ENCODE measurements around the gene PRRC2C.
"Not testable (repeated sequence)": the region's sequence is repeated elsewhere in the genome, so short reads cannot be mapped to it uniquely, and the experiment has no call there.

The PRRC2C gene

DNA sequence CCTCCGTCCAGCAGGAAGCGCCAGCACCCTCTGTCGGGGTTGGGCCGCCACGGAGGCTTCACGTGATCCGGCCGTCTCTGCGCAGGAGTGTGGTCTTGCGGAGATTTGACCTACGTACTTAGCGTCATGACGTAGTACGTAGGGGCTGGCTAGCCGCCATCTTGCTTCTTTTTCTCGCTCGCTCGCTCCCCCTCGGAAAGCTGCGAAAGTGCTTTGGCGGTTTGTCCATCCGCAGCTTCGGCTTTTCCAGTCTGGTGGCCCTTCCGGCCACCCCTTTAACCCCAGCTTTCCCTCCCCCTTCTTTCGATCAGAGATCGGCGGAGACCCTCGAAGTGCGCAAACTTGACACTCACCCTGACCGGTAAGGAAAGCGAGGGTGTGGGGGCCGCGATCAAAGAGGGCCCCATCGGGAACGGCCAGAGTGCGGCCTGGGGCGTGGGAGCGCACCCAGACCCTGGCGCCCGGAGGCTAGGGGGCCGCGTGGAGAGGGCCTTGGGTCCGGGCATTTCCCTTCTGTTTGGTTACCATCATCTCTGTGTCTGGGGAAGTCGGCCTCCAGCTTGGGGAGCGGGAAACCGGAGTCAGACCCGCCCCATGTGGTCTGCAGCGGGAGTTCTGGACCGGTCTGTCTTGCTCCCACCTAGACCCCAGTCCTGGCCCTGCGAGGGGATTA lies at the start of gene PRRC2C:
PRRC2C (plus strand) TSS at position 156 of the 673 bp plus-strand sequence. CDS start 26,559 bp downstream, outside the sequence.
- H3K9me3 Mint-ChIP-seq: no peaks in the 10 kb centered on the region
- H3K4me1 Mint-ChIP-seq (ENCODE audit: low read depth): peaks cover 32% of the 10 kb centered on the region
- peaks cover 22% of the 10 kb centered on the region for H3K36me3 Mint-ChIP-seq (ENCODE audit: low read depth)
- peak within 1 kb of the TSS; percentile 96 for H3K27ac Mint-ChIP-seq
- peak within 1 kb of the TSS; percentile 93 for H3K4me3 Mint-ChIP-seq
- H3K27me3 Mint-ChIP-seq: no peaks in the 10 kb centered on the region
- intact Hi-C loops (cut with micrococcal nuclease): loop anchor here (1.0 to 10.0 kb wide), 4 partner anchors 171 to 2001 kb away; partner anchors contain the start of genes FMO4, METTL13, SLC19A2 and VAMP4

DNA sequence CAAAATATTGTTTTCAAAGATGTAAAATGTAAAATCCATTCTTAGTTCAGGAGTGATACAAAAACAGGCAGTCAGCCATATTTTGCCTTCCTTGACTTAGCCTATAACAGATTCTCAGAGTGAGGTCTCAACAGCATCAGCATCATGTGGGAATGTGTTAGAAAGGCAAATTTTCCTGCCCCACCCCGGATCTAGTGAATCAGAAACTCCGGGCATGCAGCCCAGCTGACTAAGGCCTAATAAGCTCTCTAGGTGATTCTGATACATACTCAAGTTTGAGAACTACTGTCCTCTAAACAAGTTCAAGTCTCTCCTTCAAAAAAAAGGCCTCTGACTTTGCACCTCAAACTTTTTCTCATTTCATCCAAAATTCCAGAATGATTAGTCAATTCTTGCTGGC lies 46.9 kb upstream of the PRRC2C start:
- peaks cover 23% of the 10 kb centered on the region for H3K4me1 Mint-ChIP-seq (ENCODE audit: low read depth)
- no peaks in the 10 kb centered on the region for H3K27me3 Mint-ChIP-seq
- H3K36me3 Mint-ChIP-seq (ENCODE audit: low read depth): no peaks in the 10 kb centered on the region
- intact Hi-C loops (cut with micrococcal nuclease): no loop called here
- H3K27ac Mint-ChIP-seq: no peak overlapping the region
- H3K9me3 Mint-ChIP-seq: peaks cover 9% of the 10 kb centered on the region
- H3K4me3 Mint-ChIP-seq: no peak overlapping the region

DNA sequence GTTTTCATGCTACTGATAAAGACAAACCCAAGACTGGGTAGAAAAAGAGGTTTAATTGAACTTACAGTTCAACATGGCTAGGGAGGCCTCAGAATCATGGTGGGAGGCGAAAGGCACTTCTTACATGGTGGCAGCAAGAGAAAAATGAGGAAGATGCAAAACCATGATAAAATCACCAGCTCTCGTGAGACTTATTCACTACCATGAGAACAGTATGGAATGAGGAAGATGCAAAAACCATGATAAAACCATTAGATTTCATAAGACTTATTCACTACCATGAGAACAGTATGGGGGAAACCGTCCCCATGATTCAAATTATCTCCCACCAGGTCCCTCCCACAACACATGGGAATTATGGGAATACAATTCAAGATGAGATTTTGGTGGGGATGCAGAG lies 45.1 kb upstream of the PRRC2C start:
- H3K4me1 Mint-ChIP-seq (ENCODE audit: low read depth): peaks cover 12% of the 10 kb centered on the region
- H3K36me3 Mint-ChIP-seq (ENCODE audit: low read depth); intact Hi-C loops (cut with micrococcal nuclease); H3K27ac Mint-ChIP-seq; H3K9me3 Mint-ChIP-seq; H3K4me3 Mint-ChIP-seq; H3K27me3 Mint-ChIP-seq: not testable (repeated sequence)

DNA sequence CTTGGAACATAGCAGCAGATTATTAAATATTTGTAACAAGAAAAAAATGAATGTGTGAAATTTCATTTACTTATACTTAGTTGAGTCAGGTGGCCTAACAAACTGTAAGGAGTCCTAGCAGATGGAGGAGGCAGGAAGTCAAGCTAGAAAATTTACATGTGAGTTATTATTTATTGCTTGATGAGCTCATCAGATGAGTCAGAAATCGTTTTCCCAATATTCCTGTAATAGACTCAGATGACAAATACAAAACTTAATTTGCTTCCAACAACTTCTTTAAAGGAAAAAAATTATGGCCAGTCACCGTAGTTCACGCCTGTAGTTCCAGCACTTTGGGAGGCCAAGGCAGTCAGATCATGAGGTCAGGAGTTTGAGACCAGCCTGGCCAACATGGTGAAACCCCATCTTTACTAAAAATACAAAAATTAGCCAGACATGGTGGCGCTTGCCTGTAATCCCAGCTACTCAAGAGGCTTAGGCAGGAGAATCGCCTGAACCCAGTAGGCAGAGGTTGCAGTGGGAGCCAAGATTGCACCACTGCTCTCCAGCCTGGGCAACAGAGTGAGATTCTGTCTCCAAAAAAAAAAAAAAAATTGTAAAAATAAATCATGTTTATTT lies 43.9 kb upstream of the PRRC2C start:
- H3K9me3 Mint-ChIP-seq; intact Hi-C loops (cut with micrococcal nuclease); H3K4me3 Mint-ChIP-seq; H3K27me3 Mint-ChIP-seq; H3K36me3 Mint-ChIP-seq (ENCODE audit: low read depth); H3K4me1 Mint-ChIP-seq (ENCODE audit: low read depth); H3K27ac Mint-ChIP-seq: not testable (repeated sequence)

DNA sequence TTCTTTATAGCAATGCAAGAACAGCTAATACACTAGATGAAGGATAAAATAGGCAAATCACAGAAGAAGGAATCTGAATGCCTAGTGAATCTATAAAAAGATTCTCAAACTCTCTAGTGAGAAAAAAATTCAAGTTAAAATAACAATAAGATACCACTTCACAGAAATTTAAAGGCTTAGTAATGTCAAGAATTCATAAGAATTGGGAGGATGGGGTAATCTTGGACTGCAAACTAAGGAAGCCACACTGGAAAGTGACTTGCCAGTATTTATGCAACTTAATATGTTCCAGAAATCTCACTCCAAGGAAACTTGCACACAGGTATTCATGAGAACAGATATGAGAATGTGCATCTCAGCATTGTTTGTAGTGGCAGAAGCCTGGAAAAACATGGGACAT lies 38.9 kb upstream of the PRRC2C start:
- no peak overlapping the region for H3K27ac Mint-ChIP-seq
- H3K36me3 Mint-ChIP-seq (ENCODE audit: low read depth): no peaks in the 10 kb centered on the region
- H3K4me1 Mint-ChIP-seq (ENCODE audit: low read depth): no peaks in the 10 kb centered on the region
- no peaks in the 10 kb centered on the region for H3K27me3 Mint-ChIP-seq
- intact Hi-C loops (cut with micrococcal nuclease): no loop called here
- H3K9me3 Mint-ChIP-seq: no peaks in the 10 kb centered on the region
- H3K4me3 Mint-ChIP-seq: no peak overlapping the region

DNA sequence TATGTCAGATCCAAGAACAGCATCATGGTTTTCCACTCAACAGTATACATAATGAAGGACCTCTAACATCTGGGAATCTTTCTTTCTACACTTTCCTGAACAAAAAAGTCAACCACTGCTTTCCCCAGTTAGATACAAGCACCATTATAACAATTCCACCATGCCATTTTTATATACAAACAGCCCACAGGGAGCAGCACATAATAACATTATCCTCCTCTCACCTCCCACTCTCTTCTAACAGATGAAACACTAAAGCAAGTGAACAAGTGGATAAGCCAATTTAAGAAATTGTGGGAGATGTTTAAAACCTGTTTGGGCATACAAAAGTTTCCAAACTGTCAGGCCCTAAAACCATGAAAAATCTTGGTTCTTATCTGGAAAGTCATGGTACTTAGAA lies 29.4 kb upstream of the PRRC2C start:
- H3K9me3 Mint-ChIP-seq: peaks cover 10% of the 10 kb centered on the region
- no peaks in the 10 kb centered on the region for H3K36me3 Mint-ChIP-seq (ENCODE audit: low read depth)
- H3K4me3 Mint-ChIP-seq: no peak overlapping the region
- intact Hi-C loops (cut with micrococcal nuclease): no loop called here
- peaks cover 3% of the 10 kb centered on the region for H3K27me3 Mint-ChIP-seq
- no peaks in the 10 kb centered on the region for H3K4me1 Mint-ChIP-seq (ENCODE audit: low read depth)
- H3K27ac Mint-ChIP-seq: no peak overlapping the region

DNA sequence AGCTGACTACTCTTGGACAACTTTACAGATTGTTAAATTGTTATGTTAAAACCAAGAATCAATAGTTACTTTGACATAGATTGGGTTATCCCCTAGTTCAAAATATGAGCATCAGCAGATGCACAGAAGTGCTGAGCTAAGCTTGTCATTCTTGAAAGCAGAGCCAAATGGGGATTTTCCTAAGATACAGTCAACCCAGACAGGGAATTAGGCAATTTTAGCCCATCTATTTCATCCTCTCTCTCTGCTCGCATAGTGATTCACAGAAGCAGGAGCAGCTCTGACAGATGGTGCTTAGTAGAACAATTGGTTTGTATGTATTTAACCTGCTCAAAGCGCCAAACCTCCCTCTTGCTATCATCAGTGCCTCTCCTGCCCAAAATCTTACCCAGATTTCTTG lies 27.9 kb upstream of the PRRC2C start:
- Mint-ChIP-seq H3K4me3 (no peak overlapping the region), H3K36me3 (ENCODE audit: low read depth) (no peaks in the 10 kb centered on the region), H3K9me3 (peaks cover 6% of the 10 kb centered on the region), H3K27ac (no peak overlapping the region), H3K27me3 (peaks cover 3% of the 10 kb centered on the region), H3K4me1 (ENCODE audit: low read depth) (no peaks in the 10 kb centered on the region)
- intact Hi-C loops (cut with micrococcal nuclease): no loop called here

DNA sequence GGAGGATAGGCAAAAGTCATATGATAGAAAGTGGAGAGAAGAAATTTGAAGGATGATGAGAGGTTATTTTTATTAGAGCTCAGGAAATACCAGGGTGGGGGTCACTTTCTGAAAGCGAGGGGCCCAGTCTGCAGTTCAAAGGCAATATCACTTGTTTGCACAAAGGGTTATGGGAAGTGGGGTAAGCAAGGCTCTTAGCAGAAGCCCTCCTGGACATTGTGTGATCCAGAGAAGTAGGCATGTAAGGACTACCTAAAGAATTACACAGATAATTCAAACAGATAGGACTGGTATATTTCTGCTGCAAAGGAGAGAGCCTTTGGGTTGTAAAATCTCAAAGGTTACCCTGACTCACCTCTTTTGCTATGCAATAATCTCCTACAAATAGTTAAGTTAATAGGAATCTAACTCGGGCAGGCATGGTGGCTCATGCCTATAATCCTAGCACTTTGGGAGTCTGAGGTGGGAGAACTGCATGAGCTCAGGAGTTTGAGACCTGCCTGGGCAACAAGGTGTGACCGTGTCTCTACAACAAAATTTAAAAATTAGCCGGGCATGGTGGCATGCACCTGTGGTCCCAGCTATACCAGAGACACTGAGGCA lies 25.2 kb upstream of the PRRC2C start:
- intact Hi-C loops (cut with micrococcal nuclease): no loop called here
- H3K36me3 Mint-ChIP-seq (ENCODE audit: low read depth): no peaks in the 10 kb centered on the region
- no peaks in the 10 kb centered on the region for H3K4me1 Mint-ChIP-seq (ENCODE audit: low read depth)
- H3K27ac Mint-ChIP-seq: no peak overlapping the region
- no peaks in the 10 kb centered on the region for H3K27me3 Mint-ChIP-seq
- no peaks in the 10 kb centered on the region for H3K9me3 Mint-ChIP-seq
- H3K4me3 Mint-ChIP-seq: no peak overlapping the region

DNA sequence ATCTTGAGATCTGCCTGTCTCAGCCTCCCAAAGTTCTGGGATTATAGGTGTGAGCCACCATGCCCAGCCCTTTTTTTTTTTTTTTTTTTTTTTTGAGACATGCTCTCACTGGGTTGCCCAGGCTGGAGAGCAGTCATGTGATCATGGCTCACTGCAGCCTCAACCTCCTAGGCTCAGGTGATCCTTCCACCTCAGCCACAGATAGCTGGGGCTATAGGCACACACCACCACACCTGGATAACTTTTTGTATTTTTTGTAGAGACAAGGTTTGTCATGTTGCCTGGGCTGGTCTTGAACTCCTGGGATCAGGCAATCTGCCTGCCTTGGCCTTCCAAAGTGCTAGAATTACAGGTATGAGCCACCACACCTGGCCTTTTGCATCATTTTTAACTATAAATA lies 17.7 kb upstream of the PRRC2C start:
- no peak overlapping the region for H3K27ac Mint-ChIP-seq
- no peaks in the 10 kb centered on the region for H3K9me3 Mint-ChIP-seq
- intact Hi-C loops (cut with micrococcal nuclease): no loop called here
- H3K36me3 Mint-ChIP-seq (ENCODE audit: low read depth): no peaks in the 10 kb centered on the region
- H3K4me3 Mint-ChIP-seq: no peak overlapping the region
- H3K27me3 Mint-ChIP-seq: no peaks in the 10 kb centered on the region
- no peaks in the 10 kb centered on the region for H3K4me1 Mint-ChIP-seq (ENCODE audit: low read depth)

DNA sequence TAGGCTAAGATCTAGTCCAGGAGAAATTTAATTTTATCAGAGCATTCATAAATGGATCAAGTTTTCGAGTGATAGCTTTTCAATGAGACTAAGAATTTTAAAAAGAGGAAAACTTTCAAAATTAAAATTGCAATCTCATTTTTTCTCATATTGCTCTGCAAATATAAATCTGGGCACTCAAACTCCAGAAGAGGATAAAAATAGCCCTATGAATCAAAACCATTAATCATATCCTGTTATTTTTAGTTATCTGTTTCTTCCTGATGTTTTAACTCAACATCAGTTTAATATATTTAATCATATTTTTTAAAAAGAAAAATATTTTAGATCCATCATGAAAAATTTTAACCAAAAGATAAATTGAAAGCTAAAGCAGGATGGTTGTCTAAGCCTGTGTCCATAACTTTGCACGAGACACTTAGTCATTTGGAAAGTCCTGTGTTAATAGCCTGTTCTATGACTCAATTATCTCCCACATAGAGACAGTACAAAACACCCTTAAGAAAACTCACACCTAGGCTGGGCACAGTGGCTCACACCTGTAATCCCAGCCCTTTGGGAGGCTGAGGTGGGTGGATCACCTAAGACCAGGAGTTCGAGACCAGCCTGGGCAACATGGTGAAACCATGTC lies 17.1 kb upstream of the PRRC2C start:
- H3K4me1 Mint-ChIP-seq (ENCODE audit: low read depth): no peaks in the 10 kb centered on the region
- no peaks in the 10 kb centered on the region for H3K36me3 Mint-ChIP-seq (ENCODE audit: low read depth)
- no peak overlapping the region for H3K27ac Mint-ChIP-seq
- H3K27me3 Mint-ChIP-seq: no peaks in the 10 kb centered on the region
- H3K9me3 Mint-ChIP-seq: no peaks in the 10 kb centered on the region
- no peak overlapping the region for H3K4me3 Mint-ChIP-seq
- intact Hi-C loops (cut with micrococcal nuclease): no loop called here

DNA sequence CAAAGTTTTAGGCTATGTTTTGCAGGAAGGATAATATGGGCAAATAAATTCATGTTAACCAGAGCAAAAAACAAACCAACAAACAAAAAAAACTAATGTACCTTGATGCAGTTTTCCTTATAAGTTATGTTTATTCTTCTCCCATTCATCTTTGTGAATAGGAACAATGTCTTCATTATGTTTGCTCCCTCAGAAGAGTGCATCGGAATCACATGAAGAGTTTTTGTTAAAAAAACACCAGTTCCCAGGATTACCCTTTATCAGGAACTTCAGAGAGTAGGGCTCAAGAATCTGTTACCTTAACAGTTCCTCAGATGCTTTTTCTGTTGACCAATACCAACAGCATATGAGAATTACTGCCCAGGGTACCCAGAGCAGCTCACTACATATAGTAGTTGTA lies 14.6 kb upstream of the PRRC2C start:
- H3K27ac Mint-ChIP-seq: no peak overlapping the region
- intact Hi-C loops (cut with micrococcal nuclease): no loop called here
- no peaks in the 10 kb centered on the region for H3K4me1 Mint-ChIP-seq (ENCODE audit: low read depth)
- no peaks in the 10 kb centered on the region for H3K36me3 Mint-ChIP-seq (ENCODE audit: low read depth)
- H3K27me3 Mint-ChIP-seq: no peaks in the 10 kb centered on the region
- H3K4me3 Mint-ChIP-seq: no peak overlapping the region
- H3K9me3 Mint-ChIP-seq: no peaks in the 10 kb centered on the region

DNA sequence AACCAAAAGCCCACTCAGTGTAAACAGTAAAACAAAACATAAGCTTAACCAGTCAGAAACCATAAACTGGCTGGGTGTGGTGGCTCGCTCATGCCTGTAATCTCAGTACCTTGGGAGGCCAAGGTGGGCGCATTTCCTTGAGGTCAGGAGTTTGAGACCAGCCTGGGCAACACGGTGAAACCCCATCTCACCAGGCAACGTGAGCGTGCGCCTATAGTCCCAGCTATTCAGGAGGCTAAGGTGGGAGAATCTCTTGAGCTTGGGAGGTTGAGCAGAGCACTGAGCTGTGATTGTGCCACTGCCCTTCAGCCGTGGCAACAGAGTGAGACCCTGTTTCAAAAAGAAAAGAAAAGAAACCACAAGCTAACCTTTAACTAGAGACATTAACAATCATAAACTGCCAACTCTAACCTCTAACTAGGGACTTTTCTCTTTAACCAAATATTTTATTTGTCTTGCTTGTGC lies 13.1 kb upstream of the PRRC2C start:
- Mint-ChIP-seq H3K4me1 (ENCODE audit: low read depth) (peaks cover 4% of the 10 kb centered on the region), H3K9me3 (no peaks in the 10 kb centered on the region), H3K4me3 (no peak overlapping the region), H3K27me3 (no peaks in the 10 kb centered on the region), H3K36me3 (ENCODE audit: low read depth) (no peaks in the 10 kb centered on the region), H3K27ac (no peak overlapping the region)
- intact Hi-C loops (cut with micrococcal nuclease): no loop called here

DNA sequence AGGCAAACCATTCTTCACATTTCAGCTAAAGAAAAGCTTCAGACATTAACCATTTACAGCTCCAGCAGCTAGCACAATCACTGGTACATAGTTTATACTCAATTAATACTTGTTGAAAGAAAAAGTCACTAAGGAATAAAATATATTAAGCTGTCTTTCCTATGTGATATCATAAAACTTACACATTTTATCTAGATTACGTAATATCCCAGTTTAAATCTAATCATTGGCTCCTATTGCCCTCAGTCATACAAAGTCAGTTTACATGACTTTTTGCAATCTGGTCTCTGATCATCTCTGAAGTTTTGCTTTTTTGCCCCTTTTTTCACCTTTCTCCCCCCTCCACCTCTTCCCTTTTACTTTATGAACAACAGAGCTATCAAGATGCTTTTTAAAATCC lies 8.5 kb upstream of the PRRC2C start:
- H3K27ac Mint-ChIP-seq: no peak overlapping the region
- H3K4me3 Mint-ChIP-seq: no peak overlapping the region
- H3K36me3 Mint-ChIP-seq (ENCODE audit: low read depth): no peaks in the 10 kb centered on the region
- intact Hi-C loops (cut with micrococcal nuclease): no loop called here
- no peaks in the 10 kb centered on the region for H3K27me3 Mint-ChIP-seq
- peaks cover 21% of the 10 kb centered on the region for H3K4me1 Mint-ChIP-seq (ENCODE audit: low read depth)
- H3K9me3 Mint-ChIP-seq: no peaks in the 10 kb centered on the region

DNA sequence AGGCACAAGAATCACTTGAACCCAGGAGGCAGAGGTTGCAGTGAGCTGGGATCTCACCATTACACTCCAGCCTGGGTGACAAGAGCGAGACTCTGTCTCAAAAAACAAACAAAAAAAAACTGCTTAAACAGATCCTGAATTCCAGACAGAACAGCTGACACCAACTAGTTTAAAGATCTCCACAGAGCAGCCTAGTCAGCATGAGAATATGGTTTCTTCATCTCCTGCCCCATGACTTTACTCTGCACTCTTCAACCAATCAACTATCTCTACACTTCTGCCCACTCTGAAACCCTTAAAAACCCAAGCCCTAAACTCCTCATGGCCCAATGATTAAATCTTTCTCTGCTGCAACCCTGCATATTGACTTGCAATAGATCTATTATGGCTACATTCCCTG lies 7.5 kb upstream of the PRRC2C start:
- Mint-ChIP-seq H3K36me3 (ENCODE audit: low read depth) (no peaks in the 10 kb centered on the region), H3K27ac (no peak overlapping the region), H3K4me3 (no peak overlapping the region), H3K27me3 (no peaks in the 10 kb centered on the region), H3K9me3 (no peaks in the 10 kb centered on the region), H3K4me1 (ENCODE audit: low read depth) (peaks cover 21% of the 10 kb centered on the region)
- intact Hi-C loops (cut with micrococcal nuclease): no loop called here

All from dendritic cell treated with granulocyte-macrophage colony-stimulating factor and Interleukin-4, amounts not matched to agents 40 ng/mL and 50 ng/mL, for 4 days (primary cell).